GM10266 (cell line): Measurements from ENCODE around the gene MCC.

Experiments used
- DNase-seq: peaks from one replicate; pipeline ENCODE4 v3.0.0; 2012; ENCODE audit errors: extremely low spot score
- TF ChIP-seq, protein P1 (sequence below): IDR thresholded peaks from 2 replicates; pipeline ENCODE4 v1.5.1; 2012; ENCODE audit warnings: mild to moderate bottlenecking, low read depth; ENCODE audit not compliant: control insufficient read depth, insufficient read depth; ENCODE audit errors: missing control alignments

The MCC gene

DNA sequence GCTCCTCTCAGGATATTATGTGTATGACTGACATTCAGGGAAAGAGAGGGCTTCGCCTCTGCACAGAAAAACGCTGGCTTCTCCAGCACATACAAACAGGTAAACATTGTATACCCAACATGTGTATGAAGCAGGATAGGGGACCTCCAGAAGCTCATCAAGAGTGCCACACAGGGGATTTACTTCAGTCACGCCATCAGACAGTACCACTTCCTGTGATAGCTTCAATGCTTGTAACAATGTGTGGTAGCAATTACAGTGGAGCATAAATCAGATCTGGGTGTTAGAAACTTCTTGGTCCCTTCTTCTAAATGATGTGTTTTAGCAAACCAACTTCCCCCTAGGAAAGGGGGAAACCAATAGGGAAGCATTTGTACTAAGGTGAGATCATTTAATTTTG, 214.3 kb downstream of the MCC start:
- TF ChIP-seq, protein P1, sequence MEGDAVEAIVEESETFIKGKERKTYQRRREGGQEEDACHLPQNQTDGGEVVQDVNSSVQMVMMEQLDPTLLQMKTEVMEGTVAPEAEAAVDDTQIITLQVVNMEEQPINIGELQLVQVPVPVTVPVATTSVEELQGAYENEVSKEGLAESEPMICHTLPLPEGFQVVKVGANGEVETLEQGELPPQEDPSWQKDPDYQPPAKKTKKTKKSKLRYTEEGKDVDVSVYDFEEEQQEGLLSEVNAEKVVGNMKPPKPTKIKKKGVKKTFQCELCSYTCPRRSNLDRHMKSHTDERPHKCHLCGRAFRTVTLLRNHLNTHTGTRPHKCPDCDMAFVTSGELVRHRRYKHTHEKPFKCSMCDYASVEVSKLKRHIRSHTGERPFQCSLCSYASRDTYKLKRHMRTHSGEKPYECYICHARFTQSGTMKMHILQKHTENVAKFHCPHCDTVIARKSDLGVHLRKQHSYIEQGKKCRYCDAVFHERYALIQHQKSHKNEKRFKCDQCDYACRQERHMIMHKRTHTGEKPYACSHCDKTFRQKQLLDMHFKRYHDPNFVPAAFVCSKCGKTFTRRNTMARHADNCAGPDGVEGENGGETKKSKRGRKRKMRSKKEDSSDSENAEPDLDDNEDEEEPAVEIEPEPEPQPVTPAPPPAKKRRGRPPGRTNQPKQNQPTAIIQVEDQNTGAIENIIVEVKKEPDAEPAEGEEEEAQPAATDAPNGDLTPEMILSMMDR: no peak
- DNase-seq: no peak

DNA sequence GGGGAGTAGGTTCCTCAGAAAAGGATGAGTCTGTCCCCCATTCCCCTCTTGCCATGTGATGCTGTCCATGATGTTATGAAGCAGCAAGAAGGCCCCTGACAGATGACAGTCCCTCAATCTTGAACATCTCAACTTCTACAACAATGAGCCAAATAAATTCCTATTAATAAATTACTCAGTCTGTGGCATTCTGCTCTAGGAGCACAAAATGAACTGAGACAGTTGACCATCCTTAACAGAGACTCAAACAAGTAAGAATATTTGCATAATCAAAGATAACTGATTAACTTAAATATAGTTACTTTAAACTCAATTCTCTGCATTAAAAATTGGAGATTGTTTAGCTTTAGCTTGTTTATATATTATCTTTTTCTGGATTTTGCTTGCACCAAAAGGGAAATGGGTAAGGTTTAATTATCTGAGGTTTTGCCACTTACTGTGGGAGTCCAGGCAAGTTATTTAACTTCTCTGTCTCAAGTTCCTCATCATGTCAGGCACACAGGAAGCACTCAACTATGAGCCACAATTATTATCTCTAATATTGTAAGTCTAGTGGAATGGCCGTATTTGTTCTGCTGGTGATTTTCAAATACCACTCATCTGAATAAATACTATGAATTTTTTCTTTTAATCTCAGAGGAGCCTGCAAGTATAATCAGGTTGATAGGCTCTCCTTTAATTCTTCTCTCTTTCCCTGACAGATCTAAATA, 216.4 kb downstream of the MCC start:
- TF ChIP-seq, protein P1: no peak

DNA sequence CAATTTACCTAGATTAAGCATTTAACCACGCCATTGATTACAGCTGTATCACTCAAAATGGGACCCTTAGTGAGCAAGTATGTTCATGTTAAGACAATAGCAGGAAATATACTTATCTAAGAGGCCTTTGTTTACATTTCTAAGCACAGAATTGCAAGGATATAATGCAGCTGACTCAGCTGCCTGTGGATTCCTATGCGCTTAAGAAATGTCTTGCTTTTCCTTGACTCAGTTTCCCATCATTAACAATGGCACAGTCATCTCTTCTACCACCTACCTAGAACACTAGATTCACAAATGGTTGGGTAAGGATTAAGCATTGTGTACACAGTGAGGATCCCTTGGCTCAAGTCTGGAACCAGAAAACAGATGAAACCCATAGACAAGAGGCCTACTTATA, 217.2 kb downstream of the MCC start:
- TF ChIP-seq, protein P1: no peak
- no peak for DNase-seq

More for the DNA sequence above, 216.4 kb downstream of the MCC start:
- DNase-seq: no peak

DNA sequence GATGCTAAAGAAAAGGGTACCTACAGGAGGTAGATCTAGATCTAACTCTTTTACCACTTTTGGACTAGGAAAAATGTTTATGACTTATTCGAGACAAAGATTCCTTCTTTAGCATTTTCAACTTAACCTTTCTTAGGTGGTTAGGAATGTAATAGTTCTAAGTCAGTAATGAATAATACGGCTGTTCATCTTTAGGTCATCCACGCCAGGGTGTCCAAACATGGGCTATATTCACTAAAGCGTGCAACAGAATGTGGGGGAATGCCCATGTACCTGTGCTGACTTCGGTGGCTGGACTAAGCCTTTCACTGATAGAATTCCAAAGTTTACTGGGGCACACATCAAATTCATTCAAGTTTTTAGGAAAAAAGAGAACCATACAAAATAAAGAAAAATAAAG, 218.2 kb downstream of the MCC start:
- TF ChIP-seq, protein P1: no peak
- no peak for DNase-seq

DNA sequence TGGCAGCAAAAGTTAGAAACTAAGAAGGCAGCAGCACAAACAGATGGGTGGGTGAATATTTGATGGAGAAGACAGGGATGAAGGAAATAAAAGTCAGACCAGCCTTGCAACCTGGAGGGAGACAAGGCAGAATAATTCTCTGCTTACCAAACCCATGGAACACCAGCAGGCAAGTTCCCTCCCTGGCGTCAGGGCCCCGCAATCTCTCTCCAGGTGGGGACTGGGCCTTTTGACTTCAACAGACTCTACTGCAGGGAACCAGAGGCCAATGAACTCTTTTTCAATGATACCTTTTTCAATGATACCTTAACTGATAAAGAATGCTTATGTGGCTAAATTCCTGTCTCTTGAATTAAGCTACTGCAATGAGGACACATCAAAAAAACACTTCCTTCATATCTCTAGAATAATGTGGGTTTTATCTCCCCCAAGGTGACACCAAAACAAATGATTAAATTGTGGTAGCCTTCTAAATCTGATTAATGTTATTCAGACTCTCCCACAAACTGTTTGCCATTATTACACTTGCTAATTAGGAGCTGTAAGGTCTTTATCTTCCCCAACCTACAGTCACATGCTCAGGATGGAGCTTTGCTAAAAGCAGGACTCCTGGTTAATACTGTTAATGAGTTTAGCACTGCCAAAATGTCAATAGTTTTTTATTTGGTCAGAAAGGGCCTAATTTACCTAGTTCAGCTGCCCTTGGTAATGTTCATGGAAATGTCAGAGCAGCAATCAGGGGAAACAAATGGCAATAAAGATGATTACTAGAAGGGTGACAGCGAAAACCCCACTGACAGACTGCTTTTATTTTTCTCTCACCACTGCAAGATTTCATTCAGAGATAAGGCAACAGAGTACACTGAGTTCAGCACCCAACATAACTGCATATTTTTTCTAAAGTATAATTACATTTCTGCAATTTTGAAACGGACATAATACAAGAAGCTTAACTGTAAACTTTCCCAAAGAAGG, 218.9 kb downstream of the MCC start:
- no peak for DNase-seq
- TF ChIP-seq, protein P1: no peak

DNA sequence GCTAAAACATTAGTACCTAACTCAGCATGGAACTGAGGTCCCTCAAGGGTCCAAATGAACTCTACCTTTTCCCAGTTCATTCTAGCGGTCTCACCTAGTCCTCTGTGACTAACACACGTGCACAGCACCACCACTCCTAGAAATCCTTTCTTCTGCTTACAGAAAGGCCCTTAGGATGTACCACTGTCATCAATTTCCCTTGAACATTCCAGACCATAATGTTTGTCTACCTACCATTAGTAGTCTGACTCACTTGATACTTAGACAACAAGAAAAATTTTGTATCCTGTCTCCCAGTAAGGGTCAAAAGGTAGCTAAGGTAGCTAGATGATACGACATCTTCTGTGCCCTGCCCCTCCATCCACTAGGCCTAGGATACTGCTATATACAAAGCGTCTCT, 220.0 kb downstream of the MCC start:
- TF ChIP-seq, protein P1: no peak
- DNase-seq: no peak
